Stimulated activated CD4-positive, alpha-beta T cell treated with anti-CD3 and anti-CD28 coated beads, TNF-alpha, amount 100 ng/mL, for 48 hours (primary cell): ENCODE results near the gene ATP13A4.

Experiments used
- DNase-seq, 3 donors: peaks; one replicate each; pipeline ENCODE4 v3.0.0-alpha.2; 2020; ENCODE audit warnings: low read depth in 3 of 3

The ATP13A4 gene

DNA sequence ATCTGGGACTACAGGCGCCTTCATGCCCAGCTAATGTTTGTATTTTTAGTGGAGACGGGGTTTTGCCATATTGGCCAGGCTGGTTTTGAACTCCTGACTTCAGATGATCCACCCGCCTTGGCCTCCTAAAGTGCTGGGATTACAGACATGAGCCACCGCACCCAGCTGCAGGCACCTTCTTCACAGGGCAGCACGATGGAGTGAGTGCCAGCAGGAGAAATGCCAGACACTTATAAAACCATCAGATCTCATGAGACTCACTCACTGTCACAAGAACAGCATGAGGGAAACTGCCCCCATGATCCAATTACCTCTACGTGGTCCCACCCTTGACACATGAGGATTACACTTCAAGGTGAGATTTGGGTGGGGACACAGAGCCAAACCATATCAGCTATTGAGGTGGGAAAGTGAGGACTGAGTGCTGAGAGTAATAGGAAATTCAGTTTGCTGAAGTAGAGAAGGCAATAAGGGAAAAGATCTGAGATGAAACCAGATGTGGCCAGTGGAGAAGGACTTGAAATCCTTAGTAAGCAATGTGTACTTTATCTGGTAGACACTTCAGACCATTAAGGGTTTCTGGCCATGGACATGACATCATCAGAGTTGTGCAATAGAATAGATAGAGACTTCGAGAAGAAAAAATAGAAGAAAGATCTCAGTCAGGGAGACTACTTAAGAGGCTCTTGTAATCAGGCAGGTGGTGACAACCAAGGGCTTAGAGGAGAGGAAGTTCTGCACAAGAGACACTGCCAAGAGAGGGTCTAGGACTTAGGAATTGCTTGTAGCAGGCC, 158.0 kb downstream of the ATP13A4 start:
- no peak for DNase-seq

DNA sequence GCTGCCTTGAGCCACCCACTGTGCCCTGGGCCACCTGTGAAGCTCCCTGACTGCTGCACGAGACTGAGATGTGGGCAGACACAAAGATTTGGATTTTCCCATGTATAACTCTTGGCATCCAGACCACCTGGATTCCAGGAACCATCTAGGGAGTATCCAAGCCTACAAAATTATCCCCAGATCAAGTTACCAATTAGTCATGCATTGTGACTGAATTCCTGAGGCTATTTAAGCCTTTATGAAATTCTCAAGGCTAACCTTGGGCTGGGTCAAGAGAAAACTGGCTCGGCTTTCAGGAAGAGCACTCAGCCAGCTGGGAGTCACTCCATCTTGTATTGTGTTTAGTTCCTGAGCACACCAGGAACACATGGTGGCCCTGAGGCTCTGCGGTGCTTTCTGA, 162.8 kb downstream of the ATP13A4 start:
- DNase-seq: no peak

DNA sequence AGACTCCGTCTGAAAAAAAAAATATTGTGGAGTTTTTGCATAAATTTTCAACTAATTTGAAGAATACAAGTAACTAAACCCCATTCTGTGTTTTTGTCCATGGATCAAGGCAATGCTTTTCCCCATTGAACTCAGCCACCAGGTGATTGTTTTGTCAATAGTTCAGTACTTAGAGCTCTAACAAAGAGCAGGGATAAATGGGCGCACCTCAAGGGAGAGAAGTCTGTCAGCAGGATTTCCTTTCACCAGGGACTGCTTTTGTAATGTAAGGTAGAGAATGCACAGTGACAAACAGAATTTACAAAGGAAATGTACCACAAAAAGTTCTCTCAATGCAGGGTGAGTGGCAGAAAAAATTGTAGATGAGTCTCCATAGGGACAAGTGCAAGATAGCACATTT, 165.4 kb downstream of the ATP13A4 start:
- no peak for DNase-seq

DNA sequence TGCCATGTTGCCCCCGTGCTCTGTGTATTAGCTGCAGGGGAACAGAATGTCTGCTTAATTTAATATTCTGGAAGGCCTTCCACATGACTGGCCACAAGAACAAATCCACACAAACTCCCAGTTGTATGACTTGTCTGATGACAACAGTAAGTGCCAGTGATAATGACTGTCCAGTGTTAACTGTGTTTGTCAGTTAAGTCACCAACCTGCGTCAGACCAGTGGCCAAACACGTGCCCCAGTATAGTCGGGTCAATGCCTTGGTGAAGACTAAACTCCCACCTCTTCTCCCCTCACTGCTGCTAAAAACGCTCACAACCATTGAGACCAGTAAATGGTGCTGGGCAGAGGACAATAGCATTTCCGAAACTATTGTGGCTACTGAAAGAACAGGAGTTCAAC, 166.3 kb downstream of the ATP13A4 start:
- no peak for DNase-seq

DNA sequence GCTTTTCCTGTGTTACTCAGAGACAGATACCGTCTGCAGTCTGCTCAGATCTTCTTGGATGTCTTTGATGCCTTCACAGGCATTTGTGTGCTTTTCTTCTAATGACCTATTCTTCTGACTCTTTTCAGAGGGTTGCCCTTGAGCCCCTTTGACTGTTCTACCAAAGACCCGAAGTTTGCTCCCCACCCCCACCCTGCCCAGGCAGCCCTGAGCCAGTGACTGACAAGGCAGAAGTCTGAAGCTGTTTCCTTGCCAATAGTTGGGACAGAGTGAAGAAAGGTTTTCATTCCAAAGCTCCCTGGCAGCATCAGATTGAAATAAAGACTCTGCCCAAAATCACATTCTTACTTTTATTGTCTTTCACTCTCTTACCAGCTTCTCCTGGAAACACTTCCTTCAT, 167.1 kb downstream of the ATP13A4 start:
- DNase-seq: no peak

DNA sequence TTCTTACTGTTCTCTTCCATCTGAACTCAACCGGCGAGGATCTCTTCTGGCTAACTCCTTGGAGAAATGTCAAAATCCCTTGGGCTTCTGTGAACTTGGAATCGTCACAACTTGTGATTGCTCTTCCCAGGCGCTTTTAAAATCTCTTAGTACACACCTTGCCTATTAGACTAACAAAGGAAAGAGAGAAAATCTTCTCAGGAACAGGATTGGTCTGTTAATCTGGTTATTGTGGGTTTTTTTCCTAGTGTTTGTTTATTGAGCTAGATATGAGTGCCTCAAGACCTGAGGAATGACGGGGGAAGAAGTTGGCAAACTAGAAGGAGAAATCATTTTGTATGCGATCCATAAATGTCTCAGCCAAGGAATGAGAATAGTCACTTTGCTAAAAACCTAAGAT, 176.0 kb downstream of the ATP13A4 start, which contains the start of gene ATP13A5:
Gene ATP13A5 (minus strand): TSS at position 48 of the 400 bp plus-strand sequence. CDS start 28 bp downstream, at position 20.
- DNase-seq: no peak

DNA sequence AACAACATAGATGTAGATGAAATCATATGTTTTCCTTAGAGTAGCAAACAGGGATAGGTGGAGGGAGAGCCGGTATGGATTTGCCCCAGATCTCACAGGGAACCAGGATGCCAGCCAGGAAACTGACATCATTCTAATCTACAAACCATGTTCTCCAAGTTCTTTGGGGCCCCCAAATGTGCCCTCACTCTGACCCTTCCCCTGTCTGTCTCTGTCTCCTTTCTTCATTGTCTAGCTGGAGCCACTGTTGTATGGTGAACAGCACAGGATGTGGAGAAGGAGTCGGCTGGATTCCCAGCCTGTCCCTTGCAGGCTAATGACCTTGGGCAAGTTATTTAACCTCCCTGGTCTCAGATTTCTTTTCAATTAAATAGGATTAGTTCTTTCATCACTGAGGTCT, 177.1 kb downstream of the ATP13A4 start:
- DNase-seq: no peak

DNA sequence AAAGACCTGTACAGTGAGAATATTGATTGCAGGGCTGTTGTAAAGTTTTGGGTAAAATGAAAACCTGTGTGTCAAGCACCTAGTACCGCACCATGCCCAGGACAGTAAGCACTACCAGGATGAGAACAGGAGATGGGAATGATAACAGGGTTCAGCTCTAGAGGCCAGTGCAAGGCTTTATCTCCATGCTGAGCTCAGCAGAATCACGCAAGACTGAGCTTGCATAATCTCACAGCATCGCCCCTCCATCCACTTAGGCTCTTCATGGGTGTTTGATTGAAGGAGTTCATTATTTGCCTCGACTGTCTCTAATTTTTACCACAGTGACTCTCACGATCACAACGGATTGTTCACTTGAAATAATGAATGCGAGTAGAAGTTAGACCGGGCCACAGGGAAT, 179.1 kb downstream of the ATP13A4 start:
- no peak for DNase-seq

DNA sequence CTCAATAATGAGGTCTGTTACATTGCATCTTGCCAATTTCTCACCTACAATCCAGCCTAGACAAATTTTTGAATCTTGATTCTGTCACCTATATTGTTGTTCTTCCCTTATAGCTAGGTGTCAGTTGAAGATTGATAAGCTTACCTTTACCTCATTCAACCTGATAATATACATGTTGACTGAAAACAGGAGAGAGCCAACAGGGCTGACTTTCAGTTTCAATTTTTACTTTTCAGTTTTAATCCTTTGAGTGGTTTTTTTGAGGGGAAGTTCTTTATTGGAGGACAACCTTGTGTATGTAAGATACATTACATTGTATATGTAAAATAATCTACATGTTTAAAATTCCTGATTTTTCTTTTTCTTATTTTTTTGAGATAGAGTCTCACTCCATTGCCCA, 181.9 kb downstream of the ATP13A4 start:
- DNase-seq: no peak

DNA sequence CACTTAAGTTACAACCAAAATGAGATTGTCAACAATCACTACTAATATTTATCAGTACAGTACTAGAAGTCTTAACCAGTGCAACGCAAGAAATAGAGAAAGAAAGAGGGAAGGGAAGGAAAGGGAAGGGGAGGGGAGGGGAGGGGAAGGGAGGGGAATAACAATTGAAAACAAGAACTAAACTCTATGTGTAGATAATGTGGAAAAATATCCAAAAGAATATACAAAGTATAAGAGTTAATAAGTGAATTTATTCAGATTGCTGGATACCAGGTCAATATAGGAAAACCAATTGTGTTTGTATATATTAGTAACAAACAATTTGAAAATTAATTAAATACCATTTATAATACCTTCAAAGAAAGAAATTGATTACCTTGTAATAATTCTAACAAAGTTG, 186.8 kb downstream of the ATP13A4 start:
- DNase-seq: no peak

DNA sequence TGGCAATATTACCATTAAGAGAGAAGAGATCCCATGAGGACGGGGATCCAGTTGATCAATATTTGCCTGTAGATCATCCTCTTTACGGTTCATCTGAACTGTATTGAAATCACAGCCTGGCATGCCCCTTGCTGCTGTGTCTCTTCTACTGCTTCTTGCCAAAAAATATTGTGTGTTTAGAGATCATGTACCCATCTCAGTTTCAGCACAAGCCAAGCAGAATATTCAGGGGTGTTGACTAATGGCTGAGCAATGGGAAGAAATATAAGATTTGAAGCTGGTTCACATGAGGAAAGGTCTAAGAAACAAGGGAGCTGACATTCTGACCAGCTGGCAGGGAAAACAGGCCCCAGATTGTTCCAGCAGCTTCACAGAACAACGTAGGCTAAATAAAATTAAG, 197.4 kb downstream of the ATP13A4 start:
- DNase-seq: no peak

DNA sequence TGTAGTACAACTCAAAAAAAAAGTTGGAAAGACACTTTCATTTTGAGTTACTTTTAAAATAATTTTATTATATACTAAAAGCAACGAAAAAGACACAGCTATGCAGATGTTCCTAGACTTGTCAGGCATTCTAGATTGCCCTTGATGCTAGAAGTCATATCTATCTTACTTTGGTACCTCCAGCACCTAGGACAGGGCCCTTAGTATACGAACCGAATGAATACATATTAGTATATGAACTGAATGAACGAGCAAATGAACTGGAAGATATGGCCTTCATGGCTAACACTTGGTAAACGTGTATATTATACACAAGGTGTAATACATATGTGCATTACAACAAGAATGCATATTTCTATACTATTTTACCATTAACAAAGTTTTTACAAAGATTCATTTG, 200.3 kb downstream of the ATP13A4 start:
- no peak for DNase-seq
